HG03460 (cell line): ENCODE results near the gene ABRAXAS1.

Experiments used
- ATAC-seq: cut with Tn5 transposase; IDR thresholded peaks from one replicate; pipeline ENCODE4 v1.9.1; 2021; ENCODE audit not compliant: unreplicated experiment

ABRAXAS1 gene

GRCh38 chr4:83454686-83455085, 30.2 kb downstream of the ABRAXAS1 start:
- ATAC-seq, result no peak

- ATAC-seq, result no peak
These were observed 35.9 kb downstream of the ABRAXAS1 start for GRCh38 chr4:83449009-83449408.

DNA sequence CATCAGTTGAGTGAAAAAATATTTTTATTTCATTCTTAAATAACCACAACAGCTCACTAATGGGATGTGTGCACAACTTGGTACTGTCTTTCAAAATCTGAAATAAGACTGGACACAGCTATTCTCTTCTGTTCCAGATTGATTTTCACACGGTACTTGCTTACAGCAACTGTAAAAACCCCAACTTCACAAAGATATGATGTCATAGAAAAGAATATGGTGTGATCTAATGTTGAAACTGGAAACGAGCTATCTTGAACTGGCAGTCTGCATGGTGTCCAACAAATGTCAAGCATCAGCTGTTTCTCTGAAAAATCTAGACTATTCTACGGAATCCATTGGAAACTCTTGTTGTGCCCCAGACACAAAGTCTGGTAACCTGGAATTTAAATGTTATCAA, 44.0 kb downstream of the ABRAXAS1 start:
- ATAC-seq, result no peak

- no peak for ATAC-seq
These were observed 44.6 kb downstream of the ABRAXAS1 start for GRCh38 chr4:83440148-83440814.

- ATAC-seq, result no peak
These were observed 46.2 kb downstream of the ABRAXAS1 start for GRCh38 chr4:83438719-83439118.

GRCh38 chr4:83436680-83437079, 48.2 kb downstream of the ABRAXAS1 start:
- no peak for ATAC-seq

DNA sequence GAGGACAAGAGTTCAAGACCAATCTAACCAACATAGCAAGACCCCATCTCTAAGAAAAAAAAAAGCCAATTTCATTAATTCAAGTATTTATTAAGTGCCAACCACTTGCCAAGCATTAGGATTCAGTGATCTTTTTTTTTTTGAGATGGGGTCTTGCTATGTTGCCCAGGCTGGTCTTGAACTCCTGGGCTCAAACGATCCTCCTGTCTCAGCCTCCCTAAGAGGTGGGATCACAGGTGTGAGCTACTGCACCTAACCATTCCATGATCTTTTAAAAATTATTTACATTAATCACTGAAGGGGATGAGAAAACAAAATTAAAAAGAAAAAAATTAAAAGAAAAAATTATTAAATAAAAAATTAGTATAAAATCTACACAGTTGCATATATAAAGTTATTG, 53.7 kb downstream of the ABRAXAS1 start:
- ATAC-seq, result no peak

- ATAC-seq, result no peak
These were observed 66.7 kb downstream of the ABRAXAS1 start for GRCh38 chr4:83418211-83418610.

DNA sequence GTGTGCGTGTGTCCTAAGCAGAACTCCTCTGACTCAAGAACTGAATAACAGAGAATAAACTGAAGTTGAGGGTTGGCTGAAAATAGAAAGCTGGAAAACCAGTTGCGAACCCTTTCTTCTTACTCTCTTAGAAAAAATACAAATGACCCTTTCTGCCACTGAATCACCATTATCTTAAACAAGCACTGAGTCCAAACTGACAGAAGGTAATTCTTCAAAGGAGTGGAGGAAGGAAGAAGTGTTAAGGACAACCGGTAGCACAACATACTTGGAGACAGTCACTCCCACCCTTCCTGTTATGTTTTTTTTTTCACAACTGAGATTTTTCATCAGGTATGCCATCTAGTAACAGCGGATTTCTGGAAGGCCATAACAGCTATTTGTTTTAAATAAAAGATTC, 67.3 kb downstream of the ABRAXAS1 start:
- ATAC-seq, result no peak

DNA sequence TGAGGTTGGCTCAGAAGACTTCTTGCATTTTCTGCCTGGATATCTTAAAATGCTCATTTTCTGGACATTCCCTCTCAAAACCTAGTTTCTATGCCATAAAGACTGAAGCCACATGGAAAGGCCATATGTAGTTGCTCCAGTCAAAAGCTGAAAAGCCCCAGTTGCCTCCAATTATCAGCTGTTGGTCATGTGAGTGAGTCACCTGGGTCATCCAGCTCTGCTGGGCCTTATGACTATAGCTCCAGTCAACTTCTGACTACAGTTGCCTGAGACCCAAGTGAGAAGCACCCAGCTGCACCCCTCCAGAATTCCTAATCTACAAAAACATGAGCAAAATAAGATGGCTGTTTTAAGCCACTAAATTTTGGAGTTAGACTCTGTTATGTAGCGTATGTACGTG, 71.2 kb downstream of the ABRAXAS1 start:
- no peak for ATAC-seq
